Measurements from ENCODE around the gene PELI2.

Gene PELI2, protein sequence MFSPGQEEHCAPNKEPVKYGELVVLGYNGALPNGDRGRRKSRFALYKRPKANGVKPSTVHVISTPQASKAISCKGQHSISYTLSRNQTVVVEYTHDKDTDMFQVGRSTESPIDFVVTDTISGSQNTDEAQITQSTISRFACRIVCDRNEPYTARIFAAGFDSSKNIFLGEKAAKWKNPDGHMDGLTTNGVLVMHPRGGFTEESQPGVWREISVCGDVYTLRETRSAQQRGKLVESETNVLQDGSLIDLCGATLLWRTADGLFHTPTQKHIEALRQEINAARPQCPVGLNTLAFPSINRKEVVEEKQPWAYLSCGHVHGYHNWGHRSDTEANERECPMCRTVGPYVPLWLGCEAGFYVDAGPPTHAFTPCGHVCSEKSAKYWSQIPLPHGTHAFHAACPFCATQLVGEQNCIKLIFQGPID

DNA sequence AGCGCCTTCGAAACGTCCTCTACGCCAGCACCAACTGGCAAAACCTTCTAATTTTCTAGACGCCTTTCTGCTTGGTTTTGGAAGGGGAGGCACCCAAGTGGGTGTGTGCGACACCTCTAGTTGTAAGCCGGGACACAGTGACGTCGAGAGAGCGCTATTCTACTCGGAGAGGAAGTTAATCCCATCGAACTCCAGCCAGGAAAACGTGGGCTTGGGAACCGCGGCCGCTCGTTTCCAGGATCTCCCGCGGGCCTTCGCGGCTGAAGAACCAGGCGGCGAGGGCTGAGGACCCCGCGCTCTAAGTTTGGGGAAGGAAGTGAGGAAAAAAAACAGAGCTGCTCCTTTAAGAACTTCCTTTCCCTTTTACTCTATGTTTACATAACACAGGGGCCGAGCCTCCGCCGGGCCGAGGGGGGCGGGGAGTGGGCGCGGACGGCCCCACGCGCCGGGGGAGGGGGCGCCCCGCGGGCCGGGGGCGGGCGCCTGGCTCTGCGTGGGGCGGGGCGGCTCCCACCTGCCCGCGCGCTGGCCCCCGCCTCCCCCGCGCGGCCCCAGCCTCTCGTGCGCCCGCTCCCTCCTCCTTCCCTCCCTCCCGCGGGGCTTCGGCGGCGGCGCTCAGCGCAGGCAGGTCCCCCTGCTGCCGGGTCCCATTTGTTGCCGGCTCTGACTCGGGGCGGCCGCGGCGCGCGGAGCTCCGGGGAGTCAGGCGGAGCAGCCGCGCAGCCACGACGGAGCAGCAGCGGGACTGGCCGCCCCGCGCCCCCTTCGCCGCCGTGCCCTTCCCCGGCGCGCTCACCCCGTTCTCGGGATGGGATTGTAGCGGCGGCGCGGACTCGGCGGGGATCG, at the start of gene PELI2:
Gene PELI2 (plus strand): TSS at position 647 of the 846 bp plus-strand sequence. CDS start 250 bp downstream, outside the sequence.
- DNase-seq (ENCODE audit: low read depth in 1 of 2, low spot score in 1 of 2), result peak; percentile 65 to 74

DNA sequence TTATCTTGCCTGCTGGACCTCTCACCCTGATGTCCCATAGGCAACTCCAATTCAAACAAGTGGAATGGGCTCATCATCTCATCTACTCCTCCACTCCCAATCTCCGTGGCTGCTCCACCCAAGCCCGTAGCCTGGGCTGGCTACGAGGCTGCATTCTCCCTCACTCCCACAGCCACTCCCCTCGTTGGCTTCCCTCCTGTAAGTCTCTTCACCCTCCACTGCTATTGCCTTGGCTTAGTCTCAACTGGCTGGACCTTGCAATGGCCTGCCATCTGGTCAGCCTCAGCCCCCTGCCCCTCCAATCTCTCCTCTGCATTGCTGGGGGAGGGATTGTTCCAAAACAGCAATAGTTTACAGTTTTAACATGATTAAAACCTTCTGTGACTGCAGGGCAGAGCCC, 44.4 kb upstream of the PELI2 start:
- no peak for DNase-seq (ENCODE audit: low read depth in 1 of 2, low spot score in 1 of 2)

DNA sequence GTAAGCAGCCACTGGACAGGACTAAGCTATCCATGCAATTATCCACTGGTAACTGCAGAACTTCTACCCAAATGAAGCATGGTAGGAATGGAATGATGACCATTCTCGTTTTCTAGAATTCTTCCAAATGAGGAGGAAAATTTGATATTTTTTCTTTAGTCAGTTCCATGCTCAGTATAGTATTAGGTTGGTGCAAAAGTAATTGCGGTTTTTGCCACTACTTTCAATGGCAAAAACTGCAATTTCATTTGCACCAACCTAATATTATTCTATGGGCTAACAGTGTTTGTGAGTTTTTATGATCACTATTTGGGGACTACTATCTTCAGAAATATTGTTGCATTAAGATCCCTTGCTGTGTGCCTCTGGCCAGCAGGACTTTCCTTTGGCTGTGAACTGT, 42.9 kb upstream of the PELI2 start:
- no peak for DNase-seq (ENCODE audit: low read depth in 1 of 2, low spot score in 1 of 2)

DNA sequence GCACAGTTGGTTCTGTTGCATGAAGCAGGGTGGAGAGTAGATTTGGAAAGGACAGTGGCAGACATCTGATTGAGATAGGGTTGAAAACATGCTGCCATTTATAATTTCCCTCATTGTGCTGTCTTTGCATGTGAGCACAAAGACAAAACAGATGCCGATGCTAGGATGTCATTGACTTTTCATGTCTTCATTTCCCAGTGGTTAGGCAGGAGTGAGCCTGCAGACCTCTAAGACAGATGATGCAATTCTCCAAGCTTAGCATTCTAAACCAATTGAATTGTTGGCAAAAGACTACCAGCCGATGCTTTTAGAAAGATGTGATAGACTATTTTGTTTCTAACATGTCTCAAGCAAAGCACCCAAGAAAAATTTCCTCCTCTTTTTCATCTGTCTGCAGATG, 37.1 kb upstream of the PELI2 start:
- DNase-seq (ENCODE audit: low read depth in 1 of 2, low spot score in 1 of 2), result no peak

DNA sequence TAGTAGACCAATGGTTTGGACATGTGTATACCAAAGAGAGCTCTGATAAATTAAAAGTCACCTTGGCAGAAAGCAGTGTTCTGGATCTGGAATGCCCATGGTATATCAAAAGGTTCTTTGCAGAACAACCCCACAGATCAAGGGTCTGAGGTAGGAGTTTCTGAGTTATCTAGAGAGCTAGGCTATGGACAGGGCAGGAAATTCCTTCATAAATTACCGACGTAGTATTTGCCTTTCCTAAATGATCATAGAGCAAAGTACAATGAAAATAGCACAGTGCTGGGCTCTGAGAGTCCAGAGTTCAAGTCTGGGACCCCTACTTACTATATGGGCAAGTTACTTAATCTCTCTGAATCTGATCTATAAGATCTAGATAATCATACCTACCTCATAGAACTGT, 35.3 kb upstream of the PELI2 start:
- no peak for DNase-seq (ENCODE audit: low read depth in 1 of 2, low spot score in 1 of 2)

DNA sequence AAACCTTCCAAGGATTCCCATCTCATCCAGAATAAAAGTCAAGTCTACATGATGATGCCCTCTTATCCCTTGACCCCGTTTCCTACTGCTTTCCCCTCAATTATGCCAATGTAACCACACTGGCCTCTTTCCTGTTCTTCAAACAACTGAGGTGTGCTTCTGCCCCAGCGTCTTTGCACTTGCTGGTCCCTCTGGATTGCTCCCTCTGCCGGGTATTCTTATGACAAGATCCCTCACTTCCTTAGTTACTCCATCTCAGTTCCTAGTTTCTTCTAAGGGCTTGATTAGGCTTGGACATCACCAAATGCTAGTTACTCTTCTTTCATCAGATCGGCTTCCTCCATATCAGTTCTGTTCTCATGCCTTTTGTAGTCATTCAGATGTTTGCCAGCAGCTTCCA, 32.7 kb upstream of the PELI2 start:
- DNase-seq (ENCODE audit: low read depth in 1 of 2, low spot score in 1 of 2), result no peak

DNA sequence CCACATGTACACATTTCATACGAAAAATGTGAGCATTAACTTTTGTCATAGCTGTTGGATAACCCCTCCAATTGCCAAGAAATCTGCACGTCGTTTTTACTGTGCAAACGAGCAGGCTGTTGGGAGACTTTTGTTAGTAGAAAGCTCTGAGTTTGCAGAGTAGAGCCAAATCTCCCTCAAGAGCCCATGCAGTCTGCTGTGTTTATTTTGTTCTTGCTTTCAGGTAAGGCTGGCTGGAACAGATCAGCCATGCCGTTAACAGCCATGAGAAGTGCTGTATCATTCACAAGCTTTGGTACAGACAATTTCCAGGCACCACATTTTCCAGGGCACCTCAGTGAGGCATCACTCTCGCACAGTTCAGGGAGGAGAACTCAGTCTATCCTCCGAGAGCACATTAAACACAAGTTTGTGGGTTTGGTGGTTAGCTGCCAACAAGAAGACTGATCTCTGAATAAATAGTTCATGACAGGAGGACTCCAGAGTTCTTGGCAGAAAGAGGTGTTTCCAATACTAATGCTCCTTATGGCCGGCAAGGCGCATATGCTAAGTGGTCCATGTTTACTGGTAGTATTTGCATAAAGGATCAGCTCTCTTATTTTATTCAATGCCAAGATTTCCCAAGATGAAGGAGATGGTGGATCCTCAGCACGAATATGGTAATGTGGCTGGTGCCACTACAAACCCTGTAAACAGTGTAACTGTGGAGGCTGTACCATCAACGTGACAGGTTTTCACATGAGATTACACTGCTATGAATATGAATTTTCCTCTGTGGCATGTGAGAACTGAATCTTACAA, 30.3 kb upstream of the PELI2 start:
- DNase-seq (ENCODE audit: low read depth in 1 of 2, low spot score in 1 of 2), result no peak

DNA sequence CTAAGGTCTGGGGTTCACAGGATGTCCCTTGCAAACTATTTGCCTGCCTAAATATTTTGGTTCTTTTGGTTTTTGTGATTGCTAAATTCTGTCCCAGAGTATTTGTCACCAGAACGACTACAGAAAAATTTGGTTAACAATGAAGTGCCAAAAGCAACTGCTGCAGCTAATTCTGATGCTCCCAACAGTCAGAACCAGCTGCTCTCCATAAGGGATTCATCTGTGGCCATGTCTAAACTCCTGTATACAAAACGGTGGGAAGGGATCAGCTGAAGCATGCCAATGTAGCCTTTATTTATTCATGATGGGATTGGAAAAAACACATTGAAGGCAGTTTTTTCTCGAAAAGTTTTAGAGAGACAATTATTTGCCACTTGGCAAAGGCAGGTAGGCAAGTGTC, 29.3 kb upstream of the PELI2 start:
- DNase-seq (ENCODE audit: low read depth in 1 of 2, low spot score in 1 of 2), result no peak

DNA sequence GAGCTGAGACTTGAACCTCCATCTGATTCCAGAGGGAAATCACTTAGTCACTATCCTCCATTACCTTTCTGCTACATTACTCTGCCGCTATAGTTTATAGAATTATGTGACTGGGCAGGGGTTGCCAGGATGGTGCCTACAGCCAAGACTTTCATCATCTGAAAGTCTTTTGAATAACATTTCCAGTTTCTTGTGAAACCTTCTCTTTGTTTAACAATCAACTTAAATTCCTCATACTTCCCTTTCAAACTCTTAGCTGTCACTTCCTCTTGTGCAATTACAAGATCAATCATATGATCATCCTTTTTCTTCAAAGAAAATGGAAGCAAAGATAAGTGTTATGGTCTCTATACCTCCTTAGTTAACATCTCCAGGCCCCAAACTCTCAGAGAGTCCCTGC, 25.4 kb upstream of the PELI2 start:
- DNase-seq (ENCODE audit: low read depth in 1 of 2, low spot score in 1 of 2), result no peak

DNA sequence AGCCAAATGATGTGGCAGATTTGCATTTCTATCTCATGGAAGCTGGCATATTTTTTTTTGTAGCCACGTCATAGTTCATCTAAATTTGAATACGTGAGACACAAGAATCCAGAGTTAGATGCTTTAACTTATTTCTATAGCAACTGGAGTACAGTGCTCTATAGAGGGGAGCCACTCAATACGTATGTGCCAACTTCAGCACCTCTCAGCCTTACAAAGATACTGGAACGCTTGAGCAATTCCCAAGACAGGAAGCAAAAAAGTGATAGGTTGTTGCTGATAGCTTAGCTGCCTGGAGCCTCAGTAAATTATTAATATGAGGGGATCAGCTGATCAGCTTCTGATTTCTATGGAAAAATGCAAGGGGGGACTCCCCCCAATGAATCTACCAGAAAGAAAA, 24.1 kb upstream of the PELI2 start:
- no peak for DNase-seq (ENCODE audit: low read depth in 1 of 2, low spot score in 1 of 2)

DNA sequence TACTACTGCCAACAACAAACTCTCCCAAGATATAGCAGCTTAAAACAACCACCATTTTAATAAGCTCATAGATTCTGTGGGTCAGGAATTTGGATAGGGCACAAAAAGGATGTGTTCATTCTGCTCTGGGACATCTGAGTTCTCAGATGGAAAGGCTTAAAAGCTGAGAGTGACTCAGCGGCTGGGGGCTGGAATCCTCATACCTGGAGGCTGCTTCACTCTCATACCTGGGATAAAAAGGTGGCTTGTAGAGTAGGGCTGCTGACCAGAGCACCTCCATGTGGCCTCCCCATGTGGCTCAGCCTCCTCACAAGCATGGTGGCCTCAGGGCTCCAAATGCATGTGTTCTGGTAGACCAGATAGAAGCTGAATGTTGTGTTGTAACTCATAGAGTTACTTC, 20.2 kb upstream of the PELI2 start:
- no peak for DNase-seq (ENCODE audit: low read depth in 1 of 2, low spot score in 1 of 2)

DNA sequence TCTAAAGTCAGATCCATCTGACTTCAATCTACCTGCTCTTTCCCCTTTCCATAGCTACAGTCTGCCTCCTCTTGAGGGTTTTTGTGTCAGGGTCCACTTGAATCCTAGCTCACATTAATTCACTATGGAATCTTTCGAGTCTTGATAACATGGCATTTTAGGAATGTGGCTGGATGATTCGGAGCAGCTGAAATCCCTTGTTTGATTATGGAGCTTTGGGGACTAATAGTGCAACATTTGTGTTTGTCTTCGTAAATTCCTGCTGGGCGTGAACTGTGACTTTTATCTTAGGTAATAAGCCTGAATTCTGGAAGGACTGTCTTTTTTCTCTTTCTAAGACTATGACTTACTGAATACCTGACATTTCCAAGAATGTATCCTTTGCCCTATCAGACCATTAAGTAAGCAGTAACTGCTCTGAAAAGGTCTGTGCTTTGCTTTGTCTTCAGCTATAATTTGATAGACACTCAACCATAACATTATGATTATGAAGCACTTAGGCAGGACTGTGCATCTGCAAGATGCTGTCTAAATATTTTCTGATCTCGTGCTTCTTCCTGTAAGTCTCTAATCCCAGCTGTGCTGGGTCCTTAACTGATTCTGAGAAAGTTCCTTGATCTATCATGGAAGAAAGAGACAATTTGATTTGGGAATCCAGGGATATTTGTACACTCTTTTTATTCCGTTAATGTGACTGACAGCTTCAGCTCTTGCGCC, 19.0 kb upstream of the PELI2 start:
- no peak for DNase-seq (ENCODE audit: low read depth in 1 of 2, low spot score in 1 of 2)

DNA sequence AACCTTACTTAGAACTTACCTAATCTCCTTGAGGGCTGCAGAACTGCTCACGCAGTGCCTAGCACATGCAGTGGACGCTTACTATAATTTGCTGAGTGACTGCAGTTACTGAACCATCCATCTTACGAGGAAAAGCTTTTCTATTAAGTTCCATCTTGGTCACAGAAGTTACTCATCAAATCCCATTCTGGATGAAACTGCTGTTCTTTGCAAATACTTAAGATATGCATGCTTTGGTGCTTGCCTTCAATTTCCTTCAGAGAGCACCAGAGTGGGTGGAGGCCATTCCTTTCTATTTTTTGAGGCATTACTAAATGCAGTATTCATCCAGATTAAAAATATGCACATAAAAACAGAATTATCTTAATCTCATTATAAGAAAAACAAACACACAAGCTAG, 17.7 kb upstream of the PELI2 start:
- DNase-seq (ENCODE audit: low read depth in 1 of 2, low spot score in 1 of 2), result no peak

DNA sequence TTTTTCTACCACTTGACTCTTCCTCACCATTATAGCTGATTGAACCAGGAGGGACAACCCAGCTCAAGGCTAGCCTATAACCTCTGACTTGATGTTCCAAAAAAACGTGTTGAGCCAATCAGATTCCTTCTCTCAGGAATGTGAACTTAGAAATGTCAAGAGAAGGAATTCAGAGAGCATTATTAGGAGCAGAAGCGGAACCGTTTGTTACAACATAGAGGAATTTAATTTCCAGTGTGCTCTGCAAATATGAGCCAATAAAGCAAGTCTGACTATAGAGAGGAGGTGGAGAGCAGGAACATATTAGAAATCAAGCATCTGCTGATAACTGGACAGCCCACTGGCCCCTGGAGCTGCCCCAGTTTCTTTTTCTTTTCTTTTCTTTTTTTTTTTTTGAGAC, 15.3 kb upstream of the PELI2 start:
- DNase-seq (ENCODE audit: low read depth in 1 of 2, low spot score in 1 of 2), result no peak

DNA sequence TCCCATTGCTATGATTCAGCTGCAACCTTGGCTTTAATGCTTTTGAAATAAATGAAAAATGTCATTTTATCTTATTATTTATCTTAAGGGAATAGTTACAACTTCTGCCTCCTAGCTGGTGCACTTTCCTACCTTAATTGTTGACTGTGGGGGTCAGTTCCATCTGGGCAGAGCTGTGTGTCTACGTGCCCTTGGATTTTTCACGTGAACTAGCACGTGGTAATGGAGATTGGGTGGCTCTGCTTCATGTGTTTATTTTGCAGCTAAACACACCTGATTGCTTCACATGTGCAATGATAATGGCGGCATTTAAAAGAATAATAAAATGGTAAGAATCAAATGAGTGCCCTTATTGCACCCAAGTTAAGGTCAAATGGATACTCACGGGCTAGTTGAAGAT, 10.6 kb upstream of the PELI2 start:
- no peak for DNase-seq (ENCODE audit: low read depth in 1 of 2, low spot score in 1 of 2)

DNA sequence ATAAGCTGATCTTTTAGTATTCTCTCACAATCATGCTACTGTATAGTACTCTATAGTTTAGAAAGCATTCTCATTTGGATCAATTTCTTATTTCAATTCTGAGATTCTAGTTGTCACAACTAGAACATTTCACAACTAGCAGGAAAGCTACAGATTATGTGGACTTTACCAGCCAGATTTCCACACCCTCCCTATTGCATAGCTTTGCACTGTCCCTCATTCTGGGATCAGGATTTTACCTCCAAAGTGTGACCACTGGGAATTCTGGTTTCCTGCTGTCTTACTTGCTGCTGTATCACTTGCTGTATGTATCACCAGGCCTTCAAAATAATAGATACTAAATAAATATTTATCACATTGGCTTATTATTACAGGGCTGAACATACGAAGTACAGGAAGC, 10.2 kb upstream of the PELI2 start:
- DNase-seq (ENCODE audit: low read depth in 1 of 2, low spot score in 1 of 2), result no peak

DNA sequence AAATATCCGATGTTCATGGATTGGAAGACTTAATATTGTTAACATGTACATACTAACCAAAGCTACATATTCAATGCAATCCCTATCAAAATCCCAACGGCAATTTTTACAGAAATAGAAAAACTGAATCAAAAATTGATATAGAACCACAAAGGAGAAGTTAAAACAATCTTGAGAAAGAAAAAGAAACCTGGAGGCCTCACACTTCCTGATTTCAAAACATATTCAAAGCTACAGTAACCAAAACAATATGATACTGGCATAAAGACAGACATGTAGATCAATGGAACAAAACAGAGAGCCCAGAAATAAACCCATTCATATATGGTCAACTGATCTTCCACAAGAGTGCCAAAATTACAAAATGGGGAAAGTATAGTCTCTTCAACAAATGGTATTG, 5.4 kb upstream of the PELI2 start:
- DNase-seq (ENCODE audit: low read depth in 1 of 2, low spot score in 1 of 2), result no peak

DNA sequence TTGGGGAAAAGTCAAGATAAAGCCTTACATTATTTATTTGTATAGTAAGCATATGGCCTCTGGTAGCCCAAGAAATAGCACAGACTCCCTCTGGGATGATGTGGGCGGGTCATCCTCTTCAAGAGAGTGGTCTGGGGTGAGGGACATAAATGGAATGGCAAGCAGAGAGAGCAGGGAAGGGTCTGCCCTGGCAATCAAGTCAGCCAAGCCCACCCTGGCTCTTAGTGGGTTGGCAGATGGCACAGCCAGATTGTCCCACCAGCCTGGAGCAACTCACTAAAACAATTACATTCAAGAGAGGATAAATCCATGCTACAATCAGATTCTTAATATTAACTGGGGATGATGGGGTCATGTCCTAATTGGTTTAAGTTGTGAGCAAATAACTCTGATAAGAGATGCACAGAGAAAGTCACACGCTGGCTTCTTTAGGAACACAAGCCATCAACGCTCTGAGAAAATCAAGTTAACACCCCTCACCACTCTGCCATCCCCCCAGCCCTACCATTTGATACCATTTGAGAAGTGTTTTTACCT, 2.8 kb upstream of the PELI2 start:
- DNase-seq (ENCODE audit: low read depth in 1 of 2, low spot score in 1 of 2), result no peak

DNA sequence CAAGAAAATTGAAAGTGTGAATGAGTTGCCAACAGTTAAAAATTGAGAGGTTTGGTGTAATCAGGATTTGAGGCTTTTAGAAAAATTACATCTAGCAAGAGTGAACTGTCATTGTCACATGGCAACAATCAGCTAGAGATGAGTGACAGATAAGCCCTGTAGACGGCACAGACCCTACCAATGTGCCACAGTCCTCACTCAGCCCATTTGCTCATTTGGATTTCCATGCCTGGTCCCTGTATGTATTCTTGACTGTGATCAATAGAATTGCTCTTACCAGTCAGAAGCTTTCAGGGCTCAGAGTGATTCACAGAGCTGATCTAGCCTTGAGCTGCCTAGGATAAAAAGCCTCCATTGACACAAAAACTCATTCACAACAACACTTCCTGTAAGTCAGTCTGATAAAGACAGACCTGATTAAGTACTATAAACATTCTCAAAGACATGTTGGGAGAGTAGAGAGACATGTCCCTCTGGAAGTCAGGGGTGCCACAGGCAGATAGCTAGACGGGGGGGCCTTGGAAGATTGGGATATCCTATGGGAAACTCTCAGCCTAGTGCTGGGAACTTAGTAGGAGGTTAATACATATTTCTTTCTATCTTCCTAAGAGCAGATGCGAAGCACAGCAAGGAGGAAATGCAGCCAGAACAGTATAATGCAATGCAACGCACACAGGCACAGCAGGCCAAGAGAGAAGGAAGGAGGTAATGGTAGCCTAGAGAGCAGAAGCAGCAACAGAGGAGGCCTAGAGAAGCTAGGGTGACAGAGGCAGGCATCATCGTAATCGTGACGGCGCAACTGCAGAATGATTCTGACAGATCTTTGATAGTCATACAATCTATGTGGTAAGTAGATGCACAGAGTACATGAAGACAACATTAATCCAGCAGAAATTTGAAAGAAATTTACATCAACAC, 2.0 kb upstream of the PELI2 start:
- no peak for DNase-seq (ENCODE audit: low read depth in 1 of 2, low spot score in 1 of 2)

Data from activated T-helper 1 cell treated with anti-CD3 and anti-CD28 coated beads, Interleukin-2, amount 50 U/mL, for 16 hours (primary cell).